ENCODE results near the gene LLGL2. TPM values are rescaled to one million over a fixed set of nuclear protein-coding genes. Genes with fewer than 3 reads are reported as not detected.

LLGL2 gene
- polyA plus RNA-seq, 1 donor (not counting 4 experiments of a cell fraction or from before 2014, with no cell fraction given), result 13.8 TPM

GRCh38 chr17:75563063-75563758, 37.7 kb downstream of the LLGL2 start:
- H3K4me3 ChIP-seq (ENCODE audit: control insufficient read depth in 2 of 3, extremely low read depth in 1 of 3, insufficient read depth in 2 of 3, low read depth in 1 of 3, low read length in 3 of 3), result no peak overlapping the region
- no peaks in the 10 kb centered on the region for H3K9me1 ChIP-seq (ENCODE audit: control insufficient read depth, extremely low read depth, insufficient read depth, low read length)
- no peak overlapping the region for H2AFZ ChIP-seq (ENCODE audit: control insufficient read depth, low read length)
- no peak overlapping the region for H3K9ac ChIP-seq (ENCODE audit: control insufficient read depth, extremely low read depth, insufficient read depth, low read length)
- no peaks in the 10 kb centered on the region for H3K27me3 ChIP-seq (ENCODE audit: control insufficient read depth, extremely low read depth, insufficient read depth, low read length)
- no peaks in the 10 kb centered on the region for H3K4me1 ChIP-seq (ENCODE audit: control insufficient read depth, extremely low read depth, insufficient read depth, low read length)
- no peak overlapping the region for H3K4me2 ChIP-seq (ENCODE audit: control insufficient read depth, extremely low read depth, insufficient read depth, low read depth, low read length)
- TF ChIP-seq CTCF (optimal IDR thresholded peaks at IDR 0.05 in 1 of 3, IDR thresholded peaks at IDR 0.05 in 1 of 3, conservative IDR thresholded peaks at IDR 0.05 in 1 of 3; ENCODE audit: extremely low read depth in 1 of 3, insufficient read depth in 2 of 3, low read length in 3 of 3), result no peak
- no peak for TF ChIP-seq EZH2 (IDR thresholded peaks at IDR 0.05; ENCODE audit: low read length)
- no peak for DNase-seq (ENCODE audit: low read depth, low spot score)
- no peak for FAIRE-seq
- dilution Hi-C loops (cut with MboI; ENCODE audit: extremely low pct_ligation_motif_present, low sequenced_read_pairs), result no loop called here
- no peak overlapping the region for H3K27ac ChIP-seq (ENCODE audit: control insufficient read depth, insufficient read depth, low read length)
- no peaks in the 10 kb centered on the region for H4K20me1 ChIP-seq (ENCODE audit: control insufficient read depth, extremely low read depth, insufficient read depth, low read length)
- no peaks in the 10 kb centered on the region for H3K9me3 ChIP-seq (ENCODE audit: control insufficient read depth, low read depth, low read length)
- H3K79me2 ChIP-seq (ENCODE audit: control insufficient read depth, insufficient read depth, low read length), result no peaks in the 10 kb centered on the region
- H3K36me3 ChIP-seq (ENCODE audit: control insufficient read depth in 2 of 2, extremely low read depth in 1 of 2, insufficient read depth in 2 of 2, low read length in 2 of 2), result peaks cover 3 to 20% of the 10 kb centered on the region in 2 experiments

GRCh38 chr17:75564195-75564594, 38.7 kb downstream of the LLGL2 start:
- TF ChIP-seq EZH2 (IDR thresholded peaks at IDR 0.05; ENCODE audit: low read length) (no peak), CTCF (optimal IDR thresholded peaks at IDR 0.05 in 1 of 3, IDR thresholded peaks at IDR 0.05 in 1 of 3, conservative IDR thresholded peaks at IDR 0.05 in 1 of 3; ENCODE audit: extremely low read depth in 1 of 3, insufficient read depth in 2 of 3, low read length in 3 of 3) (no peak)
- no peak for DNase-seq (ENCODE audit: low read depth, low spot score)
- H2AFZ ChIP-seq (ENCODE audit: control insufficient read depth, low read length), result no peak overlapping the region
- H3K4me2 ChIP-seq (ENCODE audit: control insufficient read depth, extremely low read depth, insufficient read depth, low read depth, low read length), result no peak overlapping the region
- no peaks in the 10 kb centered on the region for H3K9me3 ChIP-seq (ENCODE audit: control insufficient read depth, low read depth, low read length)
- H3K4me1 ChIP-seq (ENCODE audit: control insufficient read depth, extremely low read depth, insufficient read depth, low read length), result no peaks in the 10 kb centered on the region
- dilution Hi-C loops (cut with MboI; ENCODE audit: extremely low pct_ligation_motif_present, low sequenced_read_pairs), result no loop called here
- no peaks in the 10 kb centered on the region for H3K79me2 ChIP-seq (ENCODE audit: control insufficient read depth, insufficient read depth, low read length)
- no peak overlapping the region for H3K9ac ChIP-seq (ENCODE audit: control insufficient read depth, extremely low read depth, insufficient read depth, low read length)
- H3K27me3 ChIP-seq (ENCODE audit: control insufficient read depth, extremely low read depth, insufficient read depth, low read length), result no peaks in the 10 kb centered on the region
- no peaks in the 10 kb centered on the region for H4K20me1 ChIP-seq (ENCODE audit: control insufficient read depth, extremely low read depth, insufficient read depth, low read length)
- H3K4me3 ChIP-seq (ENCODE audit: control insufficient read depth in 2 of 3, extremely low read depth in 1 of 3, insufficient read depth in 2 of 3, low read depth in 1 of 3, low read length in 3 of 3), result no peak overlapping the region
- H3K27ac ChIP-seq (ENCODE audit: control insufficient read depth, insufficient read depth, low read length), result no peak overlapping the region
- no peak for FAIRE-seq
- no peaks in the 10 kb centered on the region for H3K9me1 ChIP-seq (ENCODE audit: control insufficient read depth, extremely low read depth, insufficient read depth, low read length)
- H3K36me3 ChIP-seq (ENCODE audit: control insufficient read depth in 2 of 2, extremely low read depth in 1 of 2, insufficient read depth in 2 of 2, low read length in 2 of 2), result peaks cover 7 to 26% of the 10 kb centered on the region in 2 experiments

Data from keratinocyte (primary cell).